Fibroblast of the aortic adventitia (primary cell): ENCODE measurements around the gene TLNRD1. TPM values are rescaled to one million over a fixed set of nuclear protein-coding genes. Genes with fewer than 3 reads are reported as not detected.

Experiments
- DNase-seq: peaks from one replicate; pipeline ENCODE4 v3.0.0-alpha.2; 2010; ENCODE audit warnings: low read depth
- H3K4me3 ChIP-seq: 2 replicates; pipeline ENCODE4 v1.5.1; 2011; ENCODE audit warnings: low read depth, mild to moderate bottlenecking, control low read depth, low read length, moderate library complexity
- CTCF ChIP-seq: IDR thresholded peaks from 2 replicates; pipeline ENCODE4 v1.5.1; 2011; ENCODE audit warnings: mild to moderate bottlenecking, low read length, control low read depth, inconsistent platforms; ENCODE audit not compliant: insufficient read depth
- total RNA-seq: library from RNA; depleted of rRNA; stranded (reverse); fragments of >200 nt; gene quantifications from 2 replicates; pipeline ENCODE4 v1.2.3, GENCODE V29; 2012; ENCODE audit warnings: low replicate concordance

Gene TLNRD1
- total RNA-seq, 1 donor: 9.3 TPM

- DNase-seq: no peak
- no peak for TF ChIP-seq CTCF
Measured at GRCh38 chr15:80986487-80986886, 14.2 kb upstream of the TLNRD1 start.

GRCh38 chr15:80988148-80988796, 12.5 kb upstream of the TLNRD1 start:
- TF ChIP-seq CTCF: no peak
- H3K4me3 ChIP-seq: peak overlapping the region; percentile 97
- no peak for DNase-seq

More at GRCh38 chr15:80986487-80986886, 14.2 kb upstream of the TLNRD1 start:
- no peak overlapping the region for H3K4me3 ChIP-seq

- TF ChIP-seq CTCF: no peak
- peak overlapping the region; percentile 97 for H3K4me3 ChIP-seq
- no peak for DNase-seq
Measured at GRCh38 chr15:80989081-80989517, 11.6 kb upstream of the TLNRD1 start.

GRCh38 chr15:80989518-80990478, 10.9 kb upstream of the TLNRD1 start, which contains the start of gene MESD:
Gene MESD, minus strand, starts transcription at chr15:80989819. Its CDS starts 28 bp downstream, at chr15:80989791.
- H3K4me3 ChIP-seq: peak within 1 kb of the TSS; percentile 97
- no peak for TF ChIP-seq CTCF
- DNase-seq: peak; percentile 95

- DNase-seq: no peak
- TF ChIP-seq CTCF: no peak
- H3K4me3 ChIP-seq: no peak overlapping the region
Measured at GRCh38 chr15:80990955-80991354, 9.8 kb upstream of the TLNRD1 start.

GRCh38 chr15:80991421-80991820, 9.3 kb upstream of the TLNRD1 start:
- DNase-seq: peak; percentile 93
- H3K4me3 ChIP-seq: no peak overlapping the region
- peak; percentile 15 for TF ChIP-seq CTCF
